ENCODE results near the gene HNRNPU. TPM values are rescaled to one million over a fixed set of nuclear protein-coding genes. Genes with fewer than 3 reads are reported as not detected.

HNRNPU gene
- total RNA-seq, 1 donor from 2014 or later: 856 TPM

DNA sequence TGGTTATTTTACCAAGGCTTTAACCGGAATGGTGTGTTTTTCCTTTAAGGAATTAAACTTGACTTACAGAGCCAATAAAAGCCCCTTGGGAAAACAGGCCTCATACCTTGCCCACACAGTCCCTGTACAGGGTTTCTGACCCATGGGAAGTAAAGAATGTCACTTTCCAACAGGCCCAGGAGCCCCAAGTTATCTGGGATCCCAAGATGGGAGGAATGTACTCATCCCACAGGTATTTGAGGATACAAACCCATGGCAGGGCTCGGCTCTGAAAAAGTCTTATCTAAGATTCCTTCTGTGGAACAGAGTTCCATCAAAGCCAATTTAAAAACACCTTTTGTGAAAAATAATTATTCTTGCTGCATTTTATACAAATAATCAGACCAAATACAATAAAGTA is 44.2 kb downstream of the HNRNPU start:
- no peak overlapping the region for H3K4me3 ChIP-seq
- Mint-ChIP-seq H3K4me1 (peaks cover 5% of the 10 kb centered on the region), H3K36me3 (no peaks in the 10 kb centered on the region), H3K27ac (no peak overlapping the region), H3K4me3 (no peak overlapping the region), H3K27me3 (ENCODE audit: insufficient read depth, low read depth) (no peaks in the 10 kb centered on the region), H3K9me3 (no peaks in the 10 kb centered on the region)
- no peak overlapping the region for H3K4me2 ChIP-seq
- no peak overlapping the region for H3K9ac ChIP-seq
- no peaks in the 10 kb centered on the region for H3F3A ChIP-seq (ENCODE audit: low read depth)
- H3K9me3 ChIP-seq (ENCODE audit: low read depth): no peaks in the 10 kb centered on the region
- no peak for DNase-seq (ENCODE audit: low spot score)
- TF ChIP-seq EZH2 (IDR thresholded peaks at IDR 0.05) (no peak), EZH2phosphoT487 (IDR thresholded peaks at IDR 0.05) (no peak)
- TF ChIP-seq, protein P1, sequence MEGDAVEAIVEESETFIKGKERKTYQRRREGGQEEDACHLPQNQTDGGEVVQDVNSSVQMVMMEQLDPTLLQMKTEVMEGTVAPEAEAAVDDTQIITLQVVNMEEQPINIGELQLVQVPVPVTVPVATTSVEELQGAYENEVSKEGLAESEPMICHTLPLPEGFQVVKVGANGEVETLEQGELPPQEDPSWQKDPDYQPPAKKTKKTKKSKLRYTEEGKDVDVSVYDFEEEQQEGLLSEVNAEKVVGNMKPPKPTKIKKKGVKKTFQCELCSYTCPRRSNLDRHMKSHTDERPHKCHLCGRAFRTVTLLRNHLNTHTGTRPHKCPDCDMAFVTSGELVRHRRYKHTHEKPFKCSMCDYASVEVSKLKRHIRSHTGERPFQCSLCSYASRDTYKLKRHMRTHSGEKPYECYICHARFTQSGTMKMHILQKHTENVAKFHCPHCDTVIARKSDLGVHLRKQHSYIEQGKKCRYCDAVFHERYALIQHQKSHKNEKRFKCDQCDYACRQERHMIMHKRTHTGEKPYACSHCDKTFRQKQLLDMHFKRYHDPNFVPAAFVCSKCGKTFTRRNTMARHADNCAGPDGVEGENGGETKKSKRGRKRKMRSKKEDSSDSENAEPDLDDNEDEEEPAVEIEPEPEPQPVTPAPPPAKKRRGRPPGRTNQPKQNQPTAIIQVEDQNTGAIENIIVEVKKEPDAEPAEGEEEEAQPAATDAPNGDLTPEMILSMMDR (IDR thresholded peaks at IDR 0.05): no peak
- H3K27me3 ChIP-seq: peaks cover 12% of the 10 kb centered on the region
- no peaks in the 10 kb centered on the region for H3K79me2 ChIP-seq (ENCODE audit: low read depth)
- no peaks in the 10 kb centered on the region for H3K4me1 ChIP-seq
- H3K36me3 ChIP-seq: no peaks in the 10 kb centered on the region
- no peak overlapping the region for H2AFZ ChIP-seq (replicated peaks)
- no peaks in the 10 kb centered on the region for H4K20me1 ChIP-seq (ENCODE audit: low read depth)
- no peak overlapping the region for H3K27ac ChIP-seq

DNA sequence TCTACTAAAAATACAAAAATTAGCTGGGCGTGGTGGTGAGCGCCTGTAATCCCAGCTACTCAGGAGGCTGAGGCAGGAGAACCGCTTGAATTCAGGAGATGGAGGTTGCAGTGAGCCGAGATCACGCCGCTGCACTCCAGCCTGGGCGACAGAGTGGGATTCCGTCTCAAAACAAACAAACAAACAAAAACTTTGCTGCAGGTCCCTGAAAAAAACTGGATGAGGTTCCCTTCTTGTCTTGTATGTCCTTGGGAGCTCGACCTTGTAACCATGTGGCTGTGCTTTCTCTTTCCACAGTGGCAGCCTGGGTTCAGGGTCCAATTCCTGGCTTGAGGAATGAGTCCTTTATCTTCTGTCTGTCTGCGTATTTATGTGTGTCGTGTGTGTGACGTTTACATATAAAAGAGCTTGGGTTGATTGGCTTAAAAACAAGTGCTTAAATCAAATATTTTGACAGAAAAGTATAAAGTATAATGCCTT is 46.9 kb downstream of the HNRNPU start:
- Histone ChIP-seq H3K4me3 (no peak overlapping the region), H3F3A (ENCODE audit: low read depth) (no peaks in the 10 kb centered on the region), H2AFZ (replicated peaks) (no peak overlapping the region), H3K27me3 (peaks cover 12% of the 10 kb centered on the region), H3K27ac (no peak overlapping the region), H3K79me2 (ENCODE audit: low read depth) (no peaks in the 10 kb centered on the region), H3K9me3 (ENCODE audit: low read depth) (no peaks in the 10 kb centered on the region), H3K4me1 (no peaks in the 10 kb centered on the region), H3K36me3 (no peaks in the 10 kb centered on the region), H3K4me2 (no peak overlapping the region), H4K20me1 (ENCODE audit: low read depth) (no peaks in the 10 kb centered on the region), H3K9ac (no peak overlapping the region)
- H3K27ac Mint-ChIP-seq: no peak overlapping the region
- H3K4me3 Mint-ChIP-seq: no peak overlapping the region
- H3K36me3 Mint-ChIP-seq: no peaks in the 10 kb centered on the region
- peaks cover 4% of the 10 kb centered on the region for H3K27me3 Mint-ChIP-seq (ENCODE audit: insufficient read depth, low read depth)
- no peak for DNase-seq (ENCODE audit: low spot score)
- no peak for TF ChIP-seq EZH2 (IDR thresholded peaks at IDR 0.05)
- TF ChIP-seq EZH2phosphoT487 (IDR thresholded peaks at IDR 0.05): no peak
- H3K9me3 Mint-ChIP-seq: no peaks in the 10 kb centered on the region
- H3K4me1 Mint-ChIP-seq: peaks cover 5% of the 10 kb centered on the region

DNA sequence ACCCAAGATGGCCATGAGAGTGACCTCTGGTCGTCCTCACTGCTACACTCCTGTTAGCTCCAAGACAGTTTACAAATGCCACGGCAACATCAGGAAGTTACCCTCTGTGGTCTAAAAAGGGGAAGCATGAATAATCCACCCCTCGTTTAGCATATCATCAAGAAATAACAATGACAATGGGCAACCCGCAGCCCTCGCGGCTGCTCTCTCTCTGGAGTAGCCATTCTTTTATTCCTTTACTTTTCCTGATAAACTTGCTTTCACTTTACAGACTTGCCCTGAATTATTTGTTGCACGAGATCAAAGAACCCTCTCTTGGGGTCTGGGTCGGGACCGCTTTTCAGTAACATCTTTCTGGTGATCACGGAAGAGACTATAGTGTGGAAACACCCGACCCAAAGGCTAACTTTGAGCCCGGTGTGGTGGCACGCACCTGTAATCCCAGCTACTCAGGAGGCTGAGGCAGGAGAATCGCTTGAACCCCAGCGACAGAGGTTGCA is 48.7 kb downstream of the HNRNPU start:
- Histone ChIP-seq H3K9ac (no peak overlapping the region), H3K4me3 (no peak overlapping the region), H3K4me1 (no peaks in the 10 kb centered on the region), H3K4me2 (no peak overlapping the region), H3K79me2 (ENCODE audit: low read depth) (no peaks in the 10 kb centered on the region), H2AFZ (replicated peaks) (no peak overlapping the region), H3K27me3 (peaks cover 12% of the 10 kb centered on the region), H3K36me3 (no peaks in the 10 kb centered on the region), H3F3A (ENCODE audit: low read depth) (no peaks in the 10 kb centered on the region), H3K27ac (no peak overlapping the region), H4K20me1 (ENCODE audit: low read depth) (no peaks in the 10 kb centered on the region), H3K9me3 (ENCODE audit: low read depth) (no peaks in the 10 kb centered on the region)
- TF ChIP-seq, protein P1 (IDR thresholded peaks at IDR 0.05): no peak
- TF ChIP-seq EZH2 (IDR thresholded peaks at IDR 0.05): no peak
- no peak for TF ChIP-seq EZH2phosphoT487 (IDR thresholded peaks at IDR 0.05)
- no peak for DNase-seq (ENCODE audit: low spot score)
- Mint-ChIP-seq H3K36me3 (no peaks in the 10 kb centered on the region), H3K4me1 (peaks cover 5% of the 10 kb centered on the region), H3K27ac (no peak overlapping the region), H3K27me3 (ENCODE audit: insufficient read depth, low read depth) (peaks cover 4% of the 10 kb centered on the region), H3K9me3 (no peaks in the 10 kb centered on the region), H3K4me3 (no peak overlapping the region)

DNA sequence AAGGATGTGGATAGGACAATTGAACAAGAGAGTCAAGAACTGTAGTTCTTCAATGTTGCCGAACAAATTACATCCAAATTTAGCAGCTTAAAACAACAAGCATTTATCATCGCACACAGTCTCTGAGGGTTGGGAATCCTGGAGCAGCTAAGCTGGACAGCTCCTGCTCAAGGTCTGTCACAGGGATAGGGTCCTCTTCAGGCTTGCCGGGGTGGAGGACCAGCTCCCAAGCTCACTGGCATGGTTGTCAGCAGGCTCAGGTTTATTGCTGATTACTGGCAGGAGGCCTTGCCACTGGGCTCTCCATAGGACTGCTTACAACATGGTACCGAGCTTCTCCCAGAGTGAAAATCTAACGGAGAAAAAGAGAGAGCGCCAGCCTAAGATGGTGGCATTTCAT is 51.0 kb downstream of the HNRNPU start:
- H3K27me3 Mint-ChIP-seq (ENCODE audit: insufficient read depth, low read depth): peaks cover 8% of the 10 kb centered on the region
- H3K4me1 ChIP-seq: no peaks in the 10 kb centered on the region
- H3K4me3 ChIP-seq: no peak overlapping the region
- peaks cover 12% of the 10 kb centered on the region for H3K27me3 ChIP-seq
- H3F3A ChIP-seq (ENCODE audit: low read depth): no peaks in the 10 kb centered on the region
- H3K27ac ChIP-seq: no peak overlapping the region
- DNase-seq (ENCODE audit: low spot score): no peak
- TF ChIP-seq, protein P1 (IDR thresholded peaks at IDR 0.05): no peak
- TF ChIP-seq EZH2phosphoT487 (IDR thresholded peaks at IDR 0.05) (no peak), EZH2 (IDR thresholded peaks at IDR 0.05) (no peak)
- H3K9me3 ChIP-seq (ENCODE audit: low read depth): no peaks in the 10 kb centered on the region
- no peaks in the 10 kb centered on the region for H3K9me3 Mint-ChIP-seq
- H3K36me3 ChIP-seq: no peaks in the 10 kb centered on the region
- no peaks in the 10 kb centered on the region for H3K36me3 Mint-ChIP-seq
- H3K4me3 Mint-ChIP-seq: no peak overlapping the region
- no peaks in the 10 kb centered on the region for H4K20me1 ChIP-seq (ENCODE audit: low read depth)
- H3K9ac ChIP-seq: no peak overlapping the region
- H2AFZ ChIP-seq (replicated peaks): no peak overlapping the region
- H3K4me1 Mint-ChIP-seq: peaks cover 5% of the 10 kb centered on the region
- H3K27ac Mint-ChIP-seq: no peak overlapping the region
- no peaks in the 10 kb centered on the region for H3K79me2 ChIP-seq (ENCODE audit: low read depth)
- no peak overlapping the region for H3K4me2 ChIP-seq
